Endothelial cell of umbilical vein (primary cell): ENCODE data around the gene RNASE8. TPM values are rescaled to one million over a fixed set of nuclear protein-coding genes. Genes with fewer than 3 reads are reported as not detected.

Source experiments
- BruUV-seq: library from RNA; stranded (reverse); fragments of 400-500 nt; replicated peaks from 2 replicates; lab custom pipeline; 2021; lab: Mats Ljungman, UMichigan
- CTCF ChIA-PET: fragments of 300-600, 350-600 bp; sonication (Branson Sonifier 250); formaldehyde crosslinking; loops from one replicate; lab custom pipeline; 2021; ENCODE audit warnings: antibody characterized with exemption, inconsistent platforms; lab: Charles Lee
- POLR2A ChIA-PET: fragments of 300-600, 350-600 bp; sonication (Branson Sonifier 250); formaldehyde crosslinking; loops from one replicate; lab custom pipeline; 2021; ENCODE audit warnings: antibody characterized with exemption, inconsistent platforms; lab: Charles Lee
- DNase-seq: peaks from one replicate; pipeline ENCODE4 v3.0.0-alpha.2; 2011; ENCODE audit warnings: low read depth, low spot score
- FAIRE-seq: peaks from 2 replicates; lab custom pipeline; 2011; peaks lifted over from hg19 to GRCh38; lab: Jason Lieb, UNC
- H2AFZ ChIP-seq: 2 replicates; pipeline ENCODE4 v1.6.0; 2012; ENCODE audit warnings: low read depth, low read length, control low read depth, inconsistent platforms
- H3K27ac ChIP-seq: 2 replicates; pipeline ENCODE4 v1.5.1; 2011; ENCODE audit warnings: low read depth, mild to moderate bottlenecking, control low read depth, low read length, moderate library complexity; ENCODE audit not compliant: insufficient read depth
- H3K27me3 ChIP-seq, 2 experiments: 2 replicates each; pipeline versions ENCODE4 v1.6.0 to v1.6.1; 2011; ENCODE audit warnings: low read length in 2 of 2, mixed read lengths in 1 of 2; ENCODE audit not compliant: control insufficient read depth in 2 of 2, insufficient read depth in 2 of 2
- H3K36me3 ChIP-seq, 2 experiments: 2 replicates in 1 of 2; 3 replicates in 1 of 2; pipeline ENCODE4 v1.5.1; 2011; ENCODE audit warnings: low read length in 2 of 2, mild to moderate bottlenecking in 1 of 2, moderate library complexity in 1 of 2; ENCODE audit not compliant: control insufficient read depth in 2 of 2, insufficient read depth in 2 of 2; ENCODE audit errors: extremely low read depth in 1 of 2
- H3K4me1 ChIP-seq: 3 replicates; pipeline ENCODE4 v1.5.1; 2011; ENCODE audit warnings: mild to moderate bottlenecking, low read length; ENCODE audit not compliant: control insufficient read depth, insufficient read depth; ENCODE audit errors: extremely low read depth
- H3K4me2 ChIP-seq: 2 replicates; pipeline ENCODE4 v1.6.1; 2011; ENCODE audit warnings: low read length, control low read depth, mixed read lengths; ENCODE audit not compliant: insufficient read depth
- H3K4me3 ChIP-seq, 3 experiments: fragments of 200-600 bp in 1 of 3; sonication (generic), shearing (Covaris generic) in 1 of 3; replicated peaks in 1 of 3; 2 replicates each; pipeline ENCODE4 v1.5.1; 2011 to 2016; ENCODE audit warnings: control low read depth in 3 of 3, low read length in 3 of 3, mild to moderate bottlenecking in 2 of 3, inconsistent platforms in 1 of 3, low read depth in 1 of 3, moderate library complexity in 1 of 3; ENCODE audit not compliant: insufficient read depth in 1 of 3
- H3K79me2 ChIP-seq: 2 replicates; pipeline ENCODE4 v1.6.0; 2012; ENCODE audit warnings: low read length, inconsistent platforms; ENCODE audit not compliant: control insufficient read depth, insufficient read depth
- H3K9ac ChIP-seq: replicated peaks from 2 replicates; pipeline ENCODE3; 2011; ENCODE audit warnings: low read length, control low read depth; ENCODE audit not compliant: insufficient read depth; ENCODE audit errors: extremely low read depth
- H3K9me1 ChIP-seq: replicated peaks from 3 replicates; pipeline ENCODE4 v1.6.0; 2011; ENCODE audit warnings: mild to moderate bottlenecking, low read length; ENCODE audit not compliant: control insufficient read depth, insufficient read depth; ENCODE audit errors: extremely low read depth
- H3K9me3 ChIP-seq: replicated peaks from 2 replicates; pipeline ENCODE4 v1.5.1; 2012; ENCODE audit warnings: low read length, inconsistent platforms; ENCODE audit not compliant: control insufficient read depth, insufficient read depth
- H4K20me1 ChIP-seq: replicated peaks from 2 replicates; pipeline ENCODE3; 2011; ENCODE audit warnings: mild to moderate bottlenecking, low read length; ENCODE audit not compliant: control insufficient read depth, insufficient read depth; ENCODE audit errors: extremely low read depth
- CTCF ChIP-seq, 2 donors: IDR thresholded peaks; 1 replicate in 1 of 2; 2 replicates in 1 of 2; pipeline ENCODE4 v1.5.1; 2011; ENCODE audit warnings: low read length in 2 of 2, mild to moderate bottlenecking in 2 of 2, moderate library complexity in 2 of 2, control low read depth in 1 of 2, inconsistent platforms in 1 of 2, low read depth in 1 of 2; ENCODE audit not compliant: insufficient read depth in 1 of 2; ENCODE audit errors: extremely low read depth in 1 of 2
- EZH2 ChIP-seq: IDR thresholded peaks from 2 replicates; pipeline ENCODE4 v1.6.1; 2012; ENCODE audit warnings: borderline replicate concordance, low read depth, mild to moderate bottlenecking, moderate library complexity, low read length, inconsistent platforms; ENCODE audit not compliant: severe bottlenecking
- FOS ChIP-seq: IDR thresholded peaks from 2 replicates; pipeline ENCODE4 v1.6.1; 2011; ENCODE audit warnings: mild to moderate bottlenecking, low read length, moderate library complexity, borderline replicate concordance; ENCODE audit not compliant: insufficient read depth
- GATA2 ChIP-seq: IDR thresholded peaks from 2 replicates; pipeline ENCODE4 v1.7.0; 2011; ENCODE audit warnings: low read depth, mild to moderate bottlenecking, moderate library complexity, mixed read lengths, low read length; ENCODE audit not compliant: insufficient read length, insufficient read depth
- JUN ChIP-seq: IDR thresholded peaks from 2 replicates; pipeline ENCODE4 v1.6.1; 2011; ENCODE audit warnings: borderline replicate concordance, low read depth; ENCODE audit not compliant: insufficient read length, insufficient read depth
- MYC ChIP-seq: IDR thresholded peaks from one replicate; pipeline ENCODE4 v1.6.1; 2011; ENCODE audit warnings: mild to moderate bottlenecking, low read depth, low read length
- POLR2A ChIP-seq: IDR thresholded peaks from 2 replicates; pipeline ENCODE4 v1.6.1; 2012; ENCODE audit warnings: low read depth, mild to moderate bottlenecking, control low read depth, low read length
- POLR2AphosphoS5 ChIP-seq: IDR thresholded peaks from 2 replicates; pipeline ENCODE4 v1.6.1; 2012; ENCODE audit warnings: low read depth, mild to moderate bottlenecking, control low read depth, low read length, moderate library complexity; ENCODE audit not compliant: insufficient read depth
- dilution Hi-C: fragments of 300-500 bp; cut with MboI; formaldehyde crosslinking; loops from one replicate; pipeline ENCODE4 v1.15.0; 2019; ENCODE audit warnings: low sequenced_read_pairs; ENCODE audit not compliant: extremely low pct_ligation_motif_present
- intact Hi-C: fragments of 100-400 bp; cut with micrococcal nuclease; formaldehyde crosslinking; loops from one replicate; pipeline ENCODE4 v1.10.0; 2022
- polyA plus RNA-seq, 4 experiments: library from polyadenylated mRNA; depleted of rRNA in 3 of 4; stranded (reverse) in 3 of 4; unstranded in 1 of 4; fragments of >200 nt; gene quantifications; 2 replicates each; pipeline versions ENCODE4 v1.2.1 to v1.2.3, GENCODE V29; 2011 to 2012; ENCODE audit warnings: missing spikeins in 1 of 4
- total RNA-seq: library from RNA; stranded (reverse); gene quantifications from 2 replicates; pipeline ENCODE4 v1.2.3, GENCODE V29; 2021
- TF ChIP-seq, protein P1 (sequence below): IDR thresholded peaks from 2 replicates; pipeline ENCODE4 v1.6.1; 2011; ENCODE audit not compliant: insufficient read depth, insufficient read length

The RNASE8 gene
- total and polyA plus RNA-seq, 2 donors (not counting 3 experiments of a cell fraction or from before 2014, with no cell fraction given) = not detected

- Histone ChIP-seq H3K4me3 (no peak overlapping the region), H3K9me1 (no peaks in the 10 kb centered on the region), H4K20me1 (no peaks in the 10 kb centered on the region), H3K36me3 (peaks cover 0 to 6% of the 10 kb centered on the region in 2 experiments), H3K79me2 (no peaks in the 10 kb centered on the region), H3K4me2 (no peak overlapping the region), H2AFZ (no peak overlapping the region), H3K9ac (no peak overlapping the region), H3K27ac (no peak overlapping the region), H3K4me1 (peaks cover 10% of the 10 kb centered on the region), H3K27me3 (peaks cover 8 to 18% of the 10 kb centered on the region in 2 experiments), H3K9me3 (no peaks in the 10 kb centered on the region)
- TF ChIP-seq EZH2 (no peak), POLR2A (no peak), POLR2AphosphoS5 (no peak), JUN (no peak), MYC (no peak), FOS (no peak), CTCF (IDR thresholded peaks at IDR 0.05; ENCODE audit: extremely low read depth in 1 of 2, insufficient read depth in 1 of 2, low read depth in 1 of 2, low read length in 2 of 2) (no peak), GATA2 (no peak)
- TF ChIP-seq, protein P1, sequence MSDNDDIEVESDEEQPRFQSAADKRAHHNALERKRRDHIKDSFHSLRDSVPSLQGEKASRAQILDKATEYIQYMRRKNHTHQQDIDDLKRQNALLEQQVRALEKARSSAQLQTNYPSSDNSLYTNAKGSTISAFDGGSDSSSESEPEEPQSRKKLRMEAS = no peak
- intact Hi-C loops = no loop called here
- dilution Hi-C loops = no loop called here
- no TSS peak for BruUV-seq
- ChIA-PET POLR2A (no interaction called here), CTCF (interaction anchor here (1.7 to 1.8 kb wide), 2 partner anchors 30 to 59 kb away, joined by 5 to 7 read pairs; no protein-coding TSS in a partner anchor)
- DNase-seq = no peak
- FAIRE-seq = no peak
Observed at GRCh38 chr14:21073921-21074320, 16.3 kb downstream of the RNASE8 start.
